ENCODE measurements around the gene SDK2.

GRCh38 chr17:73394512-73395450 lies 249.5 kb downstream of the SDK2 start:
- TF ChIP-seq POLR2A (IDR thresholded peaks at IDR 0.05) = no peak
- TF ChIP-seq, protein P1, sequence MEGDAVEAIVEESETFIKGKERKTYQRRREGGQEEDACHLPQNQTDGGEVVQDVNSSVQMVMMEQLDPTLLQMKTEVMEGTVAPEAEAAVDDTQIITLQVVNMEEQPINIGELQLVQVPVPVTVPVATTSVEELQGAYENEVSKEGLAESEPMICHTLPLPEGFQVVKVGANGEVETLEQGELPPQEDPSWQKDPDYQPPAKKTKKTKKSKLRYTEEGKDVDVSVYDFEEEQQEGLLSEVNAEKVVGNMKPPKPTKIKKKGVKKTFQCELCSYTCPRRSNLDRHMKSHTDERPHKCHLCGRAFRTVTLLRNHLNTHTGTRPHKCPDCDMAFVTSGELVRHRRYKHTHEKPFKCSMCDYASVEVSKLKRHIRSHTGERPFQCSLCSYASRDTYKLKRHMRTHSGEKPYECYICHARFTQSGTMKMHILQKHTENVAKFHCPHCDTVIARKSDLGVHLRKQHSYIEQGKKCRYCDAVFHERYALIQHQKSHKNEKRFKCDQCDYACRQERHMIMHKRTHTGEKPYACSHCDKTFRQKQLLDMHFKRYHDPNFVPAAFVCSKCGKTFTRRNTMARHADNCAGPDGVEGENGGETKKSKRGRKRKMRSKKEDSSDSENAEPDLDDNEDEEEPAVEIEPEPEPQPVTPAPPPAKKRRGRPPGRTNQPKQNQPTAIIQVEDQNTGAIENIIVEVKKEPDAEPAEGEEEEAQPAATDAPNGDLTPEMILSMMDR (IDR thresholded peaks at IDR 0.05) = no peak
